T-helper 2 cell treated with Interferon-gamma antibody and Interleukin-4, amounts not matched to agents 100 ng/mL and 5 ng/mL, for 36 hours (primary cell): ENCODE data around the gene DNAH11. TPM values are rescaled to one million over a fixed set of nuclear protein-coding genes. Genes with fewer than 3 reads are reported as not detected.
"Not testable (repeated sequence)": the region's sequence is repeated elsewhere in the genome, so short reads cannot be mapped to it uniquely, and the experiment has no call there.

Experiments
- intact Hi-C: fragments of 100-400 bp; cut with micrococcal nuclease; formaldehyde crosslinking; loops from one replicate; pipeline ENCODE4 v1.15.1; 2023
- total RNA-seq: library from RNA; stranded (reverse); gene quantifications from 2 replicates; pipeline ENCODE4 v1.2.3, GENCODE V29; 2022

Gene DNAH11
- total RNA-seq, 1 donor from 2014 or later = 1.2 TPM

GRCh38 chr7:21708096-21708495, 165.3 kb downstream of the DNAH11 start:
- intact Hi-C loops = no loop called here

- intact Hi-C loops = no loop called here
Observed at GRCh38 chr7:21717323-21717722, 174.5 kb downstream of the DNAH11 start.

- intact Hi-C loops = no loop called here
Observed at GRCh38 chr7:21718391-21718790, 175.6 kb downstream of the DNAH11 start.

- intact Hi-C loops = no loop called here
Observed at GRCh38 chr7:21719846-21720245, 177.0 kb downstream of the DNAH11 start.

- intact Hi-C loops = no loop called here
Observed at GRCh38 chr7:21722371-21722770, 179.5 kb downstream of the DNAH11 start.

DNA sequence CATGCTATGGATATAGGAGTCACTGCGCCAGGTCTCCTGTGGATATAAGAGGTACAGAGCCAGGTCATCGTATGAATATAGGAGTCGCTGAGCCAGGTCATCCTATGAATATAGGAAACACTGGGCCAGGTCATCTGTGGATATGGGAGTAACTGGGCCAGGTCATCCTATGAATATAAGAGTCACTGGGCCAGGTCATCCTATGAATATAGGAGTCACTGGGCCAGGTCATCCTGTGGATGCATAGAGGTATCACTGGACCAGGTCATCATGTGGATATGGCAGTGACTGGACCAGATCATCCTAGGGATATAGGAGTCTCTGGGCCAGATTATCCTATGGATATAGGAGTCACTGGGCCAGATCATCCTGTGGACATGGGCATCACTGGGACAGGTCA, 181.7 kb downstream of the DNAH11 start:
- intact Hi-C loops = no loop called here

GRCh38 chr7:21730399-21730798, 187.6 kb downstream of the DNAH11 start:
- intact Hi-C loops = no loop called here

- intact Hi-C loops = no loop called here
Observed at GRCh38 chr7:21731977-21732376, 189.1 kb downstream of the DNAH11 start.

GRCh38 chr7:21732956-21733355, 190.1 kb downstream of the DNAH11 start:
- intact Hi-C loops = not testable (repeated sequence)

DNA sequence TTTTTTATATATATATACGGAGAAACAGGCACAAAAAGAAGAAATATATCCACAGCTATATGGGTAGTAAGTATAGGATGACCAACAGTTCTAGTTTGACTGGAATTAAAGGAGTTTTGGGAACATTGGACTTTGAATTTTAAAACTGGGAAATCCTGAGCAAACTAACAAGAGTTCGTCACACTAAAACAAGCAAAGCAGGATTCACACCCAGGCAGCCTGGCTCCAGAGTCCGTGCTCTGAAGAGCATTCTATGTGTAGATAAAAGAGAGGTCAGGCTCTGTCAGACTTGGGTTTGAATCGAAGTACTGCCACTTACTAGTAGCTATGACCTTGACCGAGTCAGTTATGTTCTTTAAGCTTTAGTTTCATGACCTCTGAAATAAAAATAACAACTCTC, 191.0 kb downstream of the DNAH11 start:
- intact Hi-C loops = no loop called here

GRCh38 chr7:21743493-21743892, 200.7 kb downstream of the DNAH11 start:
- intact Hi-C loops = no loop called here

DNA sequence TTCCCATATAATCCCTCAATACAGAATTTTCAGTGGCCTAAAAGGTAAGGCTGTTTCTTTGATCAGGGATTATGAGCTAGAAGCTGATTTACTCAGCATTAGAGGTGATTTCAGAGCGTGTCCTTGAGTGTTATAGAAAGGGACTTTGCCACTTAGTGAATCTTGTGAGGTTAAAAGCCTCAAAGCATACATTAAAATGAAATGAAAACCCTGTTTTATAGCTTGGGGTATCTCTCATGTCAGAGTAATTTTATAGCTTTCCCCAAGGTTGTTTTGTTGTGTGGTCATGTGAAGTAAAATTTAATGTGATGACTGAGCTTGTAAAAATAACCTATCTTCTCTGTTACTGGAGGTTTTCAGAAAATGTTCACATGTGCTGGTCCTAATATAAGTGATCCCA, 204.1 kb downstream of the DNAH11 start:
- intact Hi-C loops = no loop called here

DNA sequence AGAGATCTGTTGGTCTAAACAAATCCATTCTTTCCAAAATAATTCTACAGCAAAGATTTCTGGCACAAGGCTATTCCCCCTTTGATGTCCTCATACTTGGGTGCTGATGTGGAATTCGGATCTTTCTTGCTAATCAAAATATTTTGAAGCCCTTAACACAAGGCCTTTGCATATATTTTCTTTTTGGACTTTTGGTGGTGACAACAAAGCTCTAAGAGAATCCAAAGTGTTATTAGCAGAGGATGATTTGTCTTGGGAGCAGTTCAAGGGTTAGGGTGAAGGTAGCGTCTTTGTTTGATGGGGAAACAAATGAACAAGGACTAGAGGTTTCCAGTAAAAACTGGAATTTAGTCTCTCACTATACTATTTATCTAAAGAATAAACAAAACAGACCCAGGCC, 205.0 kb downstream of the DNAH11 start:
- intact Hi-C loops = no loop called here

- intact Hi-C loops = no loop called here
Observed at GRCh38 chr7:21749378-21749777, 206.5 kb downstream of the DNAH11 start.

- intact Hi-C loops = no loop called here
Observed at GRCh38 chr7:21753071-21753470, 210.2 kb downstream of the DNAH11 start.

- intact Hi-C loops = no loop called here
Observed at GRCh38 chr7:21754963-21755362, 212.1 kb downstream of the DNAH11 start.

DNA sequence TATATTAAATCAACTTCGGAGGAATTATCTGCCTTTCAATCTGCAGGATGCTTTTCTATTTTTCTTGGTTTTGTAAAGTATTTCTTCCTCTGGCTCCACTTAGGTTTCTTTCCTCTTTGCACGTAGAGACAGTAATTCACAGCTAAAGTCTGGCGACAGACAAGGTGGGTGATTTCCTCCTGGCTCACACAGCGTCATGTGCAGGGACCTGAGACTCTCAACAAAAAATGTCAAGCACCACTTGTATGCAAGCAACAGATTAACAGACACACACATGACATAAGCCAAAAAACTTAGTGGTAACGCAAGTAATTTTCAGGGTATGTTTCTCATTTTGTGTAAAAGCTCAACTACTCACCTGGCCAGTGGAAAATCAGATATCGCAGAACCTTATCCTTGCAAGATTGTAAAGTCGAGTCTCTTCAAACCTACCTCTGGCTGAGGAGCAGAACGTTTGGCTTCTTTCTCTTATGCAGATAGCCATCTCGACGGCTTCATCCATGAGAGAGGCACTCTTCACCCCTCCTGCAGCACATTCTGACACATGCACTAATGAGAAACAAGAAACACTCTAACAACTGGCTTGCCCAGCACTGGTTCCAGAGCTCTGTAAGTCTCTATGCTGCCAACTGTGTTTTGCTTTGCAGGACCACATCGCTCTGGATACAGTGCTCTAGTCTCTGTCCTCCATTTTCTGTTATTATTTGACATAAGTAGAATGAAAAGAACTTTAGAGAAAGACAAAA, 214.9 kb downstream of the DNAH11 start:
- intact Hi-C loops = no loop called here

- intact Hi-C loops = no loop called here
Observed at GRCh38 chr7:21758286-21758685, 215.4 kb downstream of the DNAH11 start.

GRCh38 chr7:21762469-21762868, 219.6 kb downstream of the DNAH11 start:
- intact Hi-C loops = no loop called here

- intact Hi-C loops = no loop called here
Observed at GRCh38 chr7:21763818-21764217, 221.0 kb downstream of the DNAH11 start.

GRCh38 chr7:21766218-21766617, 223.4 kb downstream of the DNAH11 start:
- intact Hi-C loops = loop anchor here (5.0 kb wide), 3 partner anchors 236 to 989 kb away; no protein-coding TSS in a partner anchor

- intact Hi-C loops = loop anchor here (1.0 to 5.0 kb wide), 4 partner anchors 235 to 990 kb away; no protein-coding TSS in a partner anchor
Observed at GRCh38 chr7:21767300-21767900, 224.6 kb downstream of the DNAH11 start.

- intact Hi-C loops = loop anchor here (5.0 kb wide), 3 partner anchors 234 to 991 kb away; no protein-coding TSS in a partner anchor
Observed at GRCh38 chr7:21768279-21768678, 225.4 kb downstream of the DNAH11 start.
